ENCODE measurements around the gene PMVK. TPM values are rescaled to one million over a fixed set of nuclear protein-coding genes. Genes with fewer than 3 reads are reported as not detected.

The PMVK gene
- total and polyA plus RNA-seq, 2 experiments from 2014 or later, result 12.5 to 53.5 TPM

DNA sequence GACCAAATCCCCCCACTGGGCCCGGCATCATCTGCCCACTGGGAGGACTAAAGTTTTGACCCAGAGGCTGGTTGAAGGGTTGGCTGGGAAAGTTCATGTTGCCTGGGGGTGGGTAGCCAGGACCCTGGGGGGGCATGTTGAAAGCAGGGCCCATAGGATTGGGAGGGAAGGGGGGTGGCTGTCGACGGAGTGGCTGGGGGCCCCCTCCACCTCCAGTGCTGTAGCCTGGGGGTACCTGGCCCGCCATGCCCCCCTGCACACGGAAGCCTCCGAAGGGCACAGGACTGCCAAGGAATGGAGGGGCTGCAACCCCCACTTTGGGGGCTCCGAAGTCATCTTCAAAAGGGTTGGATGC, 22.9 kb upstream of the PMVK start:
- Histone ChIP-seq H4K20me1 (ENCODE audit: insufficient read depth, poor library complexity, severe bottlenecking) (no peaks in the 10 kb centered on the region), H3K4me1 (ENCODE audit: insufficient read depth) (peaks cover 38% of the 10 kb centered on the region), H3K4me3 (no peak overlapping the region), H3K36me3 (replicated peaks; ENCODE audit: insufficient read depth, low read depth) (no peaks in the 10 kb centered on the region), H3K9me3 (ENCODE audit: low read depth) (no peaks in the 10 kb centered on the region), H3K27ac (no peak overlapping the region), H3K4me2 (no peak overlapping the region), H3K79me2 (peaks cover 57% of the 10 kb centered on the region), H3K9me2 (replicated peaks; ENCODE audit: insufficient read depth) (no peaks in the 10 kb centered on the region), H3K27me3 (no peaks in the 10 kb centered on the region), H2AFZ (no peak overlapping the region)
- TF ChIP-seq EZH2 (IDR thresholded peaks at IDR 0.05; ENCODE audit: borderline replicate concordance) (no peak), EZH2phosphoT487 (IDR thresholded peaks at IDR 0.05; ENCODE audit: low read depth, severe bottlenecking, unreplicated experiment) (no peak)
- TF ChIP-seq, protein P1, sequence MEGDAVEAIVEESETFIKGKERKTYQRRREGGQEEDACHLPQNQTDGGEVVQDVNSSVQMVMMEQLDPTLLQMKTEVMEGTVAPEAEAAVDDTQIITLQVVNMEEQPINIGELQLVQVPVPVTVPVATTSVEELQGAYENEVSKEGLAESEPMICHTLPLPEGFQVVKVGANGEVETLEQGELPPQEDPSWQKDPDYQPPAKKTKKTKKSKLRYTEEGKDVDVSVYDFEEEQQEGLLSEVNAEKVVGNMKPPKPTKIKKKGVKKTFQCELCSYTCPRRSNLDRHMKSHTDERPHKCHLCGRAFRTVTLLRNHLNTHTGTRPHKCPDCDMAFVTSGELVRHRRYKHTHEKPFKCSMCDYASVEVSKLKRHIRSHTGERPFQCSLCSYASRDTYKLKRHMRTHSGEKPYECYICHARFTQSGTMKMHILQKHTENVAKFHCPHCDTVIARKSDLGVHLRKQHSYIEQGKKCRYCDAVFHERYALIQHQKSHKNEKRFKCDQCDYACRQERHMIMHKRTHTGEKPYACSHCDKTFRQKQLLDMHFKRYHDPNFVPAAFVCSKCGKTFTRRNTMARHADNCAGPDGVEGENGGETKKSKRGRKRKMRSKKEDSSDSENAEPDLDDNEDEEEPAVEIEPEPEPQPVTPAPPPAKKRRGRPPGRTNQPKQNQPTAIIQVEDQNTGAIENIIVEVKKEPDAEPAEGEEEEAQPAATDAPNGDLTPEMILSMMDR (IDR thresholded peaks at IDR 0.05; ENCODE audit: poor library complexity), result no peak
- no peak for DNase-seq (ENCODE audit: low spot score)
- 100% methylated on average over 6 of the region's 7 CpGs for WGBS (ENCODE audit: low lambda C conversion rate, missing lambda C conversion rate)

DNA sequence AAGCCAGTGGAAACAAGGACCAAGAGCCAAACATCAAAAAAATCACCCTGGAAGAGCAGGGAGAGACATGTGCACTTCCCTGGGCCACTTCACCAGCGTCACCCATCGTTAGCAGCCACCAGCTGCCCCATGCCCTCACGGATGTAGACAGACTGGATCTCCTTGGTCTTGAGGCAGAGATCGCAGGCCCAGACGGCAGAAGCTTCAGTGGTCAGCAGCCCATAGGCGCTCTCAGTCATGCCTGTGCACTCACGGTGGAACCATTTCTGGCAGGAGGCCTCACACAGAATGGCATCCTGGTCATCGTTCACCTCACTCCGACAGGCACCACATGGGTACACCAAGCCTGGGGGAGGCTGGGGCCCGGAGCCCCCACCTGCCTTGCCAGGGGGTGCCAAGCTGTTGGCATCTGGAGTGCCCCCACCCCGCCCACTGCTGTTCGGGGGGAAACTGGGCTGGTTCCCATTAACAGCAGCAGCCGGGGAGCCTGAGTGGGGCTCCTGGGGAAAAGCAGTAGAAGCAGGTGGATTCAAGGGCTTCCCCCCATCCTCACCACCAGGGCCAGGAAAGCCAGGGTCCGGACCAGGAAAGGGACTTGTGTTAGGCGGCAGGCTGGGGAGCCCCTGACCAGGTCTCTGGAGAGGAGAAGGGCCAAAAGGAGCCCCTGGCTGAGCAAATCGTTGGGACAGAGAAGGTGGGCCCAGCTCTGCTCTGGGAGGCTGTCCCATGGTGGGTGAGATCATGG, 22.3 kb upstream of the PMVK start:
- Histone ChIP-seq H4K20me1 (ENCODE audit: insufficient read depth, poor library complexity, severe bottlenecking) (no peaks in the 10 kb centered on the region), H3K27ac (no peak overlapping the region), H3K9me2 (replicated peaks; ENCODE audit: insufficient read depth) (no peaks in the 10 kb centered on the region), H3K79me2 (peaks cover 59% of the 10 kb centered on the region), H3K4me2 (no peak overlapping the region), H3K9me3 (ENCODE audit: low read depth) (no peaks in the 10 kb centered on the region), H3K27me3 (no peaks in the 10 kb centered on the region), H3K36me3 (replicated peaks; ENCODE audit: insufficient read depth, low read depth) (no peaks in the 10 kb centered on the region), H2AFZ (no peak overlapping the region), H3K4me1 (ENCODE audit: insufficient read depth) (peaks cover 44% of the 10 kb centered on the region), H3K4me3 (no peak overlapping the region)
- 97% methylated on average over 16 of the region's 16 CpGs for WGBS (ENCODE audit: low lambda C conversion rate, missing lambda C conversion rate)
- DNase-seq (ENCODE audit: low spot score), result no peak
- TF ChIP-seq, protein P1 (IDR thresholded peaks at IDR 0.05; ENCODE audit: poor library complexity), result no peak
- no peak for TF ChIP-seq EZH2 (IDR thresholded peaks at IDR 0.05; ENCODE audit: borderline replicate concordance)
- TF ChIP-seq EZH2phosphoT487 (IDR thresholded peaks at IDR 0.05; ENCODE audit: low read depth, severe bottlenecking, unreplicated experiment), result no peak

DNA sequence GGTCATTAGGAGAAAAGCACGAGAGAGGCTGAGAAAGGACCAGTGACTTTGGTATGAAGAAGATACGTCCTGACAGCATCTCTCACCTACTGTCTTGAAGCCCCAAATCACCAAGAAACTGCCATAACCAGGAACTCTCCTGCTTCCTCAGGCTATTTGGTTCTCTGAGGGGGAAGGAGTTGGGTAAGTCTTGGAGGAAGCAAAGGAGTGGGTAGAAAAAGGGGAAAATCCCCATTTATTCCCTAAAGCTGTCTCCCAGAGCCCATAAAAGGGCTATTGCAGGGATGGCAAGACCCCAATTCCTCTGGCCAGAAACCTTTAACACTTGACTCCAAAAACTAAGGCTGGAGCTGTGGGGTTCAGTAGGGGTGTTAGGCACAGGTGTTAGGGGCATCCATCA, 21.5 kb upstream of the PMVK start:
- Histone ChIP-seq H3K4me2 (no peak overlapping the region), H3K27ac (no peak overlapping the region), H3K79me2 (peaks cover 59% of the 10 kb centered on the region), H3K27me3 (no peaks in the 10 kb centered on the region), H4K20me1 (ENCODE audit: insufficient read depth, poor library complexity, severe bottlenecking) (no peaks in the 10 kb centered on the region), H3K9me2 (replicated peaks; ENCODE audit: insufficient read depth) (no peaks in the 10 kb centered on the region), H3K36me3 (replicated peaks; ENCODE audit: insufficient read depth, low read depth) (no peaks in the 10 kb centered on the region), H2AFZ (no peak overlapping the region), H3K4me3 (no peak overlapping the region), H3K4me1 (ENCODE audit: insufficient read depth) (peaks cover 45% of the 10 kb centered on the region), H3K9me3 (ENCODE audit: low read depth) (no peaks in the 10 kb centered on the region)
- 90% methylated on average over 2 of the region's 2 CpGs for WGBS (ENCODE audit: low lambda C conversion rate, missing lambda C conversion rate)
- TF ChIP-seq, protein P1 (IDR thresholded peaks at IDR 0.05; ENCODE audit: poor library complexity), result no peak
- TF ChIP-seq EZH2phosphoT487 (IDR thresholded peaks at IDR 0.05; ENCODE audit: low read depth, severe bottlenecking, unreplicated experiment) (no peak), EZH2 (IDR thresholded peaks at IDR 0.05; ENCODE audit: borderline replicate concordance) (no peak)
- no peak for DNase-seq (ENCODE audit: low spot score)
